Astrocyte of the spinal cord (primary cell): Measurements from ENCODE around the gene SHOX.

ENCODE experiments used
- DNase-seq: peaks from one replicate; pipeline ENCODE4 v3.0.0; 2011; ENCODE audit warnings: low read depth, low spot score
- H3K4me3 ChIP-seq: 2 replicates; pipeline ENCODE4 v1.5.1; 2011; ENCODE audit warnings: low read depth, mild to moderate bottlenecking, low read length, moderate library complexity
- CTCF ChIP-seq: IDR thresholded peaks from 2 replicates; pipeline ENCODE4 v1.5.1; 2012; ENCODE audit warnings: low read depth, mild to moderate bottlenecking, low read length, inconsistent platforms
- in situ Hi-C: cut with HindIII; loops from 2 replicates; pipeline ENCODE4 v1.10.0; 2017; ENCODE audit warnings: low sequenced_read_pairs

SHOX gene

GRCh38 chrX:670645-671044 is 40.1 kb downstream of the SHOX start:
- no peak overlapping the region for H3K4me3 ChIP-seq
- in situ Hi-C loops = no loop called here
- DNase-seq = no peak
- no peak for TF ChIP-seq CTCF

DNA sequence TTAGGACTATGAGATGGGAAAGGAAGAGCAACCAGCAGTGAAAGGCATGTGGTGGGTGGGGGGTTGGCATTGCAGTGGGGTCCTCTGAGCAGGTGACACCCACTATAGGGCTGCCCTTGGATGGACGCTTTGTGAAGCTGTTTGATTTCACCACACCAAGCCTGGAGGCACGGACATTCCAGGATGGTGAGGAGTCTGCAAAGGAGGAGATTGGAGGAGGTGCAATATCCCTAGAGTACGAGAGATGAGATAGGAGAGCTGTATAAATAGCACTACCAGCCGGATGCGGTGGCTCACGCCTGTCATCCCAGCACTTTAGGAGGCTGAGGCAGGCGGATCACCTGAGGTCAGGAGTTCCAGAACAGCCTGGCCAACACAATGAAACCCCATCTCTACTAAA is 42.3 kb downstream of the SHOX start:
- no peak overlapping the region for H3K4me3 ChIP-seq
- no peak for DNase-seq
- no peak for TF ChIP-seq CTCF
- in situ Hi-C loops = no loop called here

DNA sequence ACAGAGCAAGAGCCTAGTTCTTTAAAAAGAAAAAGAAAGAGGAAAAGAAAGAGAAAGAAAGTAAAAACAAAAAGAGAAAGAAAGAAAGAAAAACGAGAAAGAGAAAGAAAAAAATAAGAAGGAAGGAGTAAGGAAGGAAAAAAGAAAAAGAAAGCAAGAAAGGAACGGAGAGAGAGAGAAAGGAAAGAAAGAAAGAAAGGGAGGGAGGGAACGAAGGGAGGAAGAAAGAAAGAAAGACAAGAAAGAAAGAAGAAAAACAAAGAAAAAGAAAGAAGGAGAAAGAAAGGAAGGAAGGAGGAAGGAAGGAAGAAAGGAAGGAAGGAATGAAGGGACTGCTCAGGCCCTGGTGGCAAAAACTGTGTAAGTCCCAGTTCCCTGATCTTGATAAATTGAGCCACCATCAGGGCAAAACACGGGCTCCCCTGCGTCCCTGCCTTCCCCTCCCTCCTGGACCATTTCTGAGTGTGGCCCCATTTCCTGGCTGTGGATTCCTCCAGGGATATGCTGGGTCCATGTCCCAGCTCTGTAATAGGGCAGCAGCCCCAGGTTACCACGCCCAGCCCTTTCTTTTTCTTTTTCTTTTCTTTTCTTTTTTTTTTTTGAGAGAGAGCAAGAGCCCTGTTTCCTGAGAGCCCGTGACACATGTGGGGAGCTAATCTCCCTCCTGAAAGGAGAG is 44.8 kb downstream of the SHOX start:
- in situ Hi-C loops = no loop called here
- no peak for TF ChIP-seq CTCF
- no peak overlapping the region for H3K4me3 ChIP-seq
- no peak for DNase-seq

- TF ChIP-seq CTCF = no peak
- no peak overlapping the region for H3K4me3 ChIP-seq
- in situ Hi-C loops = no loop called here
- DNase-seq = no peak
Observed at GRCh38 chrX:675955-676295, 45.3 kb downstream of the SHOX start.

- TF ChIP-seq CTCF = no peak
- no peak for DNase-seq
- H3K4me3 ChIP-seq = no peak overlapping the region
- in situ Hi-C loops = no loop called here
Observed at GRCh38 chrX:677376-677775, 46.8 kb downstream of the SHOX start.

GRCh38 chrX:679291-679979 is 48.8 kb downstream of the SHOX start:
- in situ Hi-C loops = no loop called here
- TF ChIP-seq CTCF = no peak
- DNase-seq = no peak
- H3K4me3 ChIP-seq = no peak overlapping the region
